ENCODE data around the gene RERE.

- no peak for TF ChIP-seq CTCF (IDR thresholded peaks at IDR 0.05; ENCODE audit: borderline replicate concordance, extremely low read depth, low read length, poor library complexity, severe bottlenecking)
- TF ChIP-seq EZH2 (IDR thresholded peaks at IDR 0.05; ENCODE audit: borderline replicate concordance, low read depth, low read length, severe bottlenecking): no peak
Measured at GRCh38 chr1:8329858-8330257, 487.6 kb downstream of the RERE start.
